Epithelial cell of esophagus (primary cell): ENCODE data around the gene USP9X.
"Not testable (repeated sequence)": the region's sequence is repeated elsewhere in the genome, so short reads cannot be mapped to it uniquely, and the experiment has no call there.

Experiments
- DNase-seq: peaks from one replicate; pipeline ENCODE4 v3.0.0; 2010; ENCODE audit warnings: low read depth
- H3K4me3 ChIP-seq: 2 replicates; pipeline ENCODE4 v1.5.1; 2011; ENCODE audit warnings: mild to moderate bottlenecking, low read length, control low read depth
- CTCF ChIP-seq: IDR thresholded peaks from 2 replicates; pipeline ENCODE4 v1.5.1; 2011; ENCODE audit warnings: low read depth, mild to moderate bottlenecking, low read length, control low read depth, inconsistent platforms; ENCODE audit not compliant: insufficient read depth; ENCODE audit errors: missing control alignments

USP9X gene

GRCh38 chrX:41144873-41145272 lies 59.6 kb downstream of the USP9X start:
- no peak for DNase-seq
- H3K4me3 ChIP-seq: no peak overlapping the region
- no peak for TF ChIP-seq CTCF

- no peak overlapping the region for H3K4me3 ChIP-seq
- peak; percentile 78 for DNase-seq
- peak; percentile 16 for TF ChIP-seq CTCF
Measured at GRCh38 chrX:41145920-41146608, 60.8 kb downstream of the USP9X start.

GRCh38 chrX:41148553-41148952 lies 63.3 kb downstream of the USP9X start:
- DNase-seq: peak; percentile 26
- TF ChIP-seq CTCF: no peak
- no peak overlapping the region for H3K4me3 ChIP-seq

GRCh38 chrX:41150043-41150442 lies 64.8 kb downstream of the USP9X start:
- no peak for DNase-seq
- no peak overlapping the region for H3K4me3 ChIP-seq
- no peak for TF ChIP-seq CTCF

- not testable (repeated sequence) for DNase-seq, H3K4me3 ChIP-seq
Measured at GRCh38 chrX:41151726-41152125, 66.5 kb downstream of the USP9X start.

- H3K4me3 ChIP-seq: no peak overlapping the region
- no peak for DNase-seq
- no peak for TF ChIP-seq CTCF
Measured at GRCh38 chrX:41152221-41152620, 67.0 kb downstream of the USP9X start.

- peak; percentile 63 for DNase-seq
- TF ChIP-seq CTCF: no peak
- no peak overlapping the region for H3K4me3 ChIP-seq
Measured at GRCh38 chrX:41153448-41153847, 68.2 kb downstream of the USP9X start.
